Loucy (cell line): ENCODE results near the gene TRIM22.
"Not testable (repeated sequence)": the region's sequence is repeated elsewhere in the genome, so short reads cannot be mapped to it uniquely, and the experiment has no call there.

Experiments
- H2AFZ ChIP-seq: fragments of 200-600 bp; sonication (generic); 2 replicates; pipeline ENCODE4 v1.6.0; 2016; ENCODE audit warnings: antibody characterized with exemption, mild to moderate bottlenecking, low read length, moderate library complexity
- H3F3A ChIP-seq: fragments of 200-600 bp; 2 replicates; pipeline ENCODE4 v1.6.0; 2016; ENCODE audit warnings: antibody characterized with exemption, low read depth, mild to moderate bottlenecking
- H3K27me3 ChIP-seq: fragments of 200-600 bp; sonication (generic); 2 replicates; pipeline ENCODE4 v1.6.1; 2014; ENCODE audit warnings: low read length, mild to moderate bottlenecking; ENCODE audit not compliant: insufficient read depth, poor library complexity, severe bottlenecking
- H3K36me3 ChIP-seq: fragments of 200-600 bp; sonication (generic); 2 replicates; pipeline ENCODE4 v1.6.1; 2016; ENCODE audit warnings: low read length; ENCODE audit not compliant: insufficient read depth
- H3K4me1 ChIP-seq: fragments of 200-600 bp; sonication (generic); 2 replicates; pipeline ENCODE4 v1.5.1; 2014; ENCODE audit warnings: low read length, mild to moderate bottlenecking; ENCODE audit not compliant: insufficient read depth, poor library complexity, severe bottlenecking
- H3K4me2 ChIP-seq: fragments of 200-600 bp; sonication (generic); 2 replicates; pipeline ENCODE4 v1.6.0; 2014; ENCODE audit warnings: antibody characterized with exemption, low read length, low read depth, mild to moderate bottlenecking; ENCODE audit not compliant: poor library complexity, severe bottlenecking
- H3K4me3 ChIP-seq: fragments of 200-600 bp; sonication (generic); 2 replicates; pipeline ENCODE4 v1.5.1; 2014; ENCODE audit warnings: low read length, mild to moderate bottlenecking, mixed read lengths; ENCODE audit not compliant: poor library complexity, severe bottlenecking
- H3K79me2 ChIP-seq: fragments of 200-600 bp; sonication (generic); 2 replicates; pipeline ENCODE4 v1.6.1; 2014; ENCODE audit warnings: low read length; ENCODE audit not compliant: insufficient read depth
- H3K9ac ChIP-seq: fragments of 200-600 bp; sonication (generic); 2 replicates; pipeline ENCODE4 v1.6.0; 2014; ENCODE audit warnings: mild to moderate bottlenecking, low read depth, low read length, moderate library complexity; ENCODE audit not compliant: poor library complexity, severe bottlenecking
- H3K9me2 ChIP-seq: fragments of 200-600 bp; sonication (generic); replicated peaks from 2 replicates; pipeline ENCODE4 v1.6.1; 2016; ENCODE audit warnings: low read depth, low read length, mixed read lengths
- H3K9me3 ChIP-seq: fragments of 200-600 bp; sonication (generic); 2 replicates; pipeline ENCODE4 v1.6.1; 2014; ENCODE audit warnings: mild to moderate bottlenecking, antibody characterized with exemption, low read length, low read depth; ENCODE audit not compliant: insufficient read depth
- H4K20me1 ChIP-seq: fragments of 200-600 bp; sonication (generic); 2 replicates; pipeline ENCODE4 v1.6.0; 2014; ENCODE audit warnings: antibody characterized with exemption, low read length, mild to moderate bottlenecking; ENCODE audit not compliant: insufficient read depth, poor library complexity, severe bottlenecking
- EZH2phosphoT487 ChIP-seq: fragments of 200-600 bp; IDR thresholded peaks from 2 replicates; pipeline ENCODE4 v1.6.1; 2018; ENCODE audit warnings: antibody characterized with exemption, mild to moderate bottlenecking, moderate library complexity, borderline replicate concordance
- TF ChIP-seq, protein P1 (sequence below): fragments of 200-600 bp; sonication (generic); conservative IDR thresholded peaks from 2 replicates; pipeline ENCODE4 v1.5.1; 2014; ENCODE audit warnings: mild to moderate bottlenecking, antibody characterized with exemption, low read length

The TRIM22 gene

DNA sequence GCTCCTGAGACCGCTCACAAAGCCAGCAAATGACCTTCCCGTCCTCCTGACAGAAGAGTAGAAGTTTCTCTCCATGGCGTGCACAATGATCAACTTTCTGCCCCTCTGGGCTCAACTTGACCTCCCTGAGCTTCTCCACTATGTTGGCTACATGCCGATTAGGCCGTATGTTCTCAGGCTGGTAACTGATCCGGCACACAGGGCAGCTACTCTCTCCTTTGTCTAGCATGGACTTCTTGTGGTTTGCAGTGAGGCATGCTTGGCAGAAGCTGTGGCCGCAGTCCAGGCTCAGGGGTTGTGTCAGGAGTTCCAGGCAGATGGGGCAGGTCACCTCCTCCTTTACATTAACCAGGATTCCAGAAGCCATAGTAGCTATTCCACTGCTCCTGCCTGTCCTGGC is 9.8 kb upstream of the TRIM22 start:
- Histone ChIP-seq H3K9ac (no peak overlapping the region), H3K36me3 (peaks cover 16% of the 10 kb centered on the region; the same call in 1 of the 2 replicates), H4K20me1 (peaks cover 4% of the 10 kb centered on the region), H3K4me2 (no peak overlapping the region), H3K4me3 (no peak overlapping the region), H3K27me3 (no peaks in the 10 kb centered on the region), H3F3A (no peaks in the 10 kb centered on the region), H2AFZ (no peak overlapping the region), H3K9me3 (no peaks in the 10 kb centered on the region), H3K79me2 (peaks cover 11% of the 10 kb centered on the region; the same call in 1 of the 2 replicates), H3K9me2 (no peaks in the 10 kb centered on the region), H3K4me1 (peaks cover 6% of the 10 kb centered on the region)
- TF ChIP-seq, protein P1, sequence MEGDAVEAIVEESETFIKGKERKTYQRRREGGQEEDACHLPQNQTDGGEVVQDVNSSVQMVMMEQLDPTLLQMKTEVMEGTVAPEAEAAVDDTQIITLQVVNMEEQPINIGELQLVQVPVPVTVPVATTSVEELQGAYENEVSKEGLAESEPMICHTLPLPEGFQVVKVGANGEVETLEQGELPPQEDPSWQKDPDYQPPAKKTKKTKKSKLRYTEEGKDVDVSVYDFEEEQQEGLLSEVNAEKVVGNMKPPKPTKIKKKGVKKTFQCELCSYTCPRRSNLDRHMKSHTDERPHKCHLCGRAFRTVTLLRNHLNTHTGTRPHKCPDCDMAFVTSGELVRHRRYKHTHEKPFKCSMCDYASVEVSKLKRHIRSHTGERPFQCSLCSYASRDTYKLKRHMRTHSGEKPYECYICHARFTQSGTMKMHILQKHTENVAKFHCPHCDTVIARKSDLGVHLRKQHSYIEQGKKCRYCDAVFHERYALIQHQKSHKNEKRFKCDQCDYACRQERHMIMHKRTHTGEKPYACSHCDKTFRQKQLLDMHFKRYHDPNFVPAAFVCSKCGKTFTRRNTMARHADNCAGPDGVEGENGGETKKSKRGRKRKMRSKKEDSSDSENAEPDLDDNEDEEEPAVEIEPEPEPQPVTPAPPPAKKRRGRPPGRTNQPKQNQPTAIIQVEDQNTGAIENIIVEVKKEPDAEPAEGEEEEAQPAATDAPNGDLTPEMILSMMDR = no peak

DNA sequence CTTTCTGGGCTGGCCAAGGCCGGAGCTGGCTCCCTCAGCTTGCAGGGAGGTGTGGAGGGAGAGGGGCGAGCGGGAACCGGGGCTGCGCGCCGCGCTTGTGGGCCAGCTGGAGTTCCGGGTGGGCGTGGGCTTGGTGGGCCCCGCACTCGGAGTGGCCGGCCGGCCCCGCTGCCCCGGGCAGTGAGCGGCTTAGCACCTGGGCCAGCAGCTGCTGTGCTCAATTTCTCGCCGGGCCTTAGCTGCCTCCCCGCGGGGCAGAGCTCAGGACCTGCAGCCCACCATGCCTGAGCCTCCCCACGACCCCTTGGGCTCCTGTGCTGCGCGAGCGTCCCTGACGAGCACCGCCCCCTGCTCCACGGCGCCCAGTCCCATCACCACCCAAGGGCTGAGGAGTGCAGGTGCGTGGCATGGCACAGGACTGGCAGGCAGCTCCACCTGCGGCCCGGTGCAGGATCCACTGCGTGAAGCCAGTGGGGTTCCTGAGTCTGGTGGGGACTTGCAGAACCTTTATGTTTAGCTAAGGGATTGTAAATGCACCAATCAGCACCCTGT is 6.6 kb upstream of the TRIM22 start:
- not testable (repeated sequence) for H3K9ac ChIP-seq, H2AFZ ChIP-seq, H3F3A ChIP-seq, H4K20me1 ChIP-seq, H3K4me1 ChIP-seq, H3K9me2 ChIP-seq, H3K4me3 ChIP-seq, H3K36me3 ChIP-seq, H3K4me2 ChIP-seq, H3K27me3 ChIP-seq, H3K9me3 ChIP-seq
- peaks cover 11% of the 10 kb centered on the region; the same call in 1 of the 2 replicates for H3K79me2 ChIP-seq

DNA sequence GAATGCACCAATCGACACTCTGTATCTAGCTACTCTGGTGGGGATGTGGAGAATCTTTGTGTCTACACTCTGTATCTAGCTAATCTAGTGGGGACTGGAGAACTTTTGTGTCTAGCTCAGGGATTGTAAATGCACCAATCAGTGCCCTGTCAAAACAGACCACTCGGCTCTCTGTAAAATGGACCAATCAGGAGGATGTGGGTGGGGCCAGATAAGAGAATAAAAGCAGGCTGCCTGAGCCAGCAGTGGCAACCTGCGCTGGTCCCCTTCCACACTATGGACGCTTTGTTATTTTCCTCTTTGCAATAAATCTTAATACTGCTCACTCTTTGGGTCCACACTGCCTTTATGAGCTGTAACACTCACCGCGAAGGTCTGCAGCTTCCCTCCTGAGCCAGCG is 6.0 kb upstream of the TRIM22 start:
- H3K36me3 ChIP-seq, H3K27me3 ChIP-seq, H2AFZ ChIP-seq, H3K9me2 ChIP-seq, H3K9me3 ChIP-seq, H3F3A ChIP-seq, H4K20me1 ChIP-seq, H3K4me1 ChIP-seq: not testable (repeated sequence)
- Histone ChIP-seq H3K4me2 (peak overlapping the region; percentile 92), H3K4me3 (peak overlapping the region; percentile 82), H3K9ac (peak overlapping the region; percentile 85), H3K79me2 (peaks cover 11% of the 10 kb centered on the region; the same call in 1 of the 2 replicates)

DNA sequence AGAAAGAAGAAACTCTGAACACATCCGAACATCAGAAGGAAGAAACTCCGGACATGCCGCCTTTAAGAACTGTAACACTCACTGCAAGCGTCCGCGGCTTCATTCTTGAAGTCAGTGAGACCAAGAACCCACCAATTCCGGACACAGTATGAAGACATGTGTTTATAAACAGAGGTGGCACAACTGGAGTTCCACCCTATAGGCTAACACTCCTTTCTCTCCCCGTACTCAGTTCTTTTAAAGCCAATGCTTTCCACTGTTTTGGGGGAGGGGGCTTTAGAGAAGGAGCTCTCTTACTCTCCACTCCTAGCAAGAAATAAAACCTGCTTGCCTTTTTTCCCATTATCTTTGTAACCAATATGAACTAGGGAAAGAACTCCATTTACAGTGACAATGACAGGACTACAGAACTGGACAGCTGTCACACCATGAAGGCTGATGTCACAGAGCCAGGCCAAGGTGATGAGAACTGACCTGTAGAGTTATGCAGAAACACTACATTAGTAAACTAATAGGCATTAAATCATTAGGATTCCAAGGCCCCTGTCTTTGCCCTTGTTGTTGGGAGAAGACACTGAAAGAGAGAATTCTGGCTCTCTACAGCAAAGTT is 5.4 kb upstream of the TRIM22 start:
- Histone ChIP-seq H4K20me1 (peaks cover 4% of the 10 kb centered on the region), H3K9me3 (no peaks in the 10 kb centered on the region), H3K27me3 (no peaks in the 10 kb centered on the region), H3K4me3 (peak overlapping the region; percentile 82), H3K79me2 (peaks cover 11% of the 10 kb centered on the region; the same call in 1 of the 2 replicates), H3K4me1 (peaks cover 9% of the 10 kb centered on the region), H3K36me3 (peaks cover under 1% of the 10 kb centered on the region; the same call in 1 of the 2 replicates), H3K9me2 (no peaks in the 10 kb centered on the region), H3K4me2 (peak overlapping the region; percentile 92), H2AFZ (no peak overlapping the region; the same call in 1 of the 2 replicates), H3K9ac (peak overlapping the region; percentile 85), H3F3A (no peaks in the 10 kb centered on the region)
- TF ChIP-seq EZH2phosphoT487 = no peak
